SK-N-SH (cell line): ENCODE measurements around the gene CLEC4M. TPM values are rescaled to one million over a fixed set of nuclear protein-coding genes. Genes with fewer than 3 reads are reported as not detected.
A peak's percentile ranks its signal among the peaks of the same experiment; 100 is the strongest.

Experiments used
- CTCF ChIA-PET: fragments of 300-600, 350-600 bp; formaldehyde crosslinking; extraction: SDS; loops from one replicate; lab custom pipeline; 2021; lab: Yijun Ruan, JAX
- POLR2A ChIA-PET: fragments of 350-600 bp; sonication (Branson Sonifier 250); formaldehyde crosslinking; extraction: SDS; loops from one replicate; lab custom pipeline; 2020; ENCODE audit warnings: antibody characterized with exemption, inconsistent platforms; lab: Yijun Ruan, JAX
- DNase-seq: peaks from one replicate; pipeline ENCODE4 v3.0.0; 2012
- H2AFZ ChIP-seq: fragments of 200-600 bp; sonication (generic); 2 replicates; pipeline ENCODE4 v1.8.1; 2016; ENCODE audit warnings: antibody characterized with exemption, mild to moderate bottlenecking, low read depth
- H3F3A ChIP-seq: fragments of 200-600 bp; sonication (generic); replicated peaks from 2 replicates; pipeline ENCODE3; 2016; ENCODE audit warnings: antibody characterized with exemption, mild to moderate bottlenecking; ENCODE audit not compliant: insufficient read depth
- H3K27ac ChIP-seq, 2 experiments: fragments of 200-500 bp in 1 of 2; fragments of 200-600 bp in 1 of 2; sonication (Bioruptor generic) in 1 of 2; sonication (generic), shearing (Covaris generic) in 1 of 2; 2 replicates each; pipeline versions ENCODE4 v1.5.1 to v1.6.1; 2014 to 2016; ENCODE audit warnings: low read depth in 2 of 2, inconsistent platforms in 1 of 2, low read length in 1 of 2, mild to moderate bottlenecking in 1 of 2, mixed read lengths in 1 of 2
- H3K27me3 ChIP-seq: fragments of 200-600 bp; sonication (generic), shearing (Covaris generic); 2 replicates; pipeline ENCODE4 v1.6.1; 2016; ENCODE audit warnings: mixed run types; ENCODE audit not compliant: insufficient read depth
- H3K36me3 ChIP-seq, 2 experiments: fragments of 200-500 bp in 1 of 2; fragments of 200-600 bp in 1 of 2; sonication (Bioruptor generic) in 1 of 2; sonication (generic) in 1 of 2; replicated peaks in 1 of 2; 2 replicates each; pipeline versions ENCODE3 to v1.5.1; 2014 to 2016; ENCODE audit warnings: low read length in 1 of 2, mild to moderate bottlenecking in 1 of 2; ENCODE audit not compliant: insufficient read depth in 2 of 2, control insufficient read depth in 1 of 2
- H3K4me1 ChIP-seq, 2 experiments: fragments of 200-500 bp in 1 of 2; fragments of 200-600 bp in 1 of 2; sonication (Bioruptor generic) in 1 of 2; sonication (generic), shearing (Covaris generic) in 1 of 2; 2 replicates each; pipeline versions ENCODE4 v1.5.1 to v1.6.1; 2014 to 2016; ENCODE audit warnings: low read depth in 1 of 2, low read length in 1 of 2, mixed run types in 1 of 2; ENCODE audit not compliant: insufficient read depth in 2 of 2, control insufficient read depth in 1 of 2
- H3K4me2 ChIP-seq: fragments of 200-600 bp; sonication (generic), shearing (Covaris generic); 2 replicates; pipeline ENCODE4 v1.6.1; 2017; ENCODE audit warnings: mixed run types
- H3K4me3 ChIP-seq, 2 experiments: fragments of 200-500 bp in 1 of 2; fragments of 200-600 bp in 1 of 2; sonication (Bioruptor generic) in 1 of 2; sonication (generic), shearing (Covaris generic) in 1 of 2; 2 replicates each; pipeline versions ENCODE4 v1.5.1 to v1.8.1; 2014 to 2016; ENCODE audit warnings: low read depth in 2 of 2, inconsistent platforms in 1 of 2, low read length in 1 of 2, mild to moderate bottlenecking in 1 of 2, mixed read lengths in 1 of 2, moderate library complexity in 1 of 2
- H3K79me2 ChIP-seq: fragments of 200-600 bp; sonication (generic); 2 replicates; pipeline ENCODE4 v1.8.1; 2017; ENCODE audit warnings: mild to moderate bottlenecking; ENCODE audit not compliant: insufficient read depth
- H3K9ac ChIP-seq: fragments of 200-600 bp; sonication (generic); 2 replicates; pipeline ENCODE4 v1.6.1; 2017; ENCODE audit warnings: mixed run types
- H3K9me2 ChIP-seq: fragments of 200-600 bp; sonication (generic); 2 replicates; pipeline ENCODE4 v1.6.1; 2017; ENCODE audit warnings: mixed run types
- H3K9me3 ChIP-seq: fragments of 200-600 bp; sonication (generic); 2 replicates; pipeline ENCODE4 v1.6.1; 2017; ENCODE audit warnings: mixed run types, mild to moderate bottlenecking, moderate library complexity
- H4K20me1 ChIP-seq: fragments of 200-600 bp; sonication (generic); 2 replicates; pipeline ENCODE4 v1.6.1; 2017; ENCODE audit warnings: mild to moderate bottlenecking, mixed run types; ENCODE audit not compliant: insufficient read depth
- EP300 ChIP-seq, 2 experiments: IDR thresholded peaks; 2 replicates each; pipeline versions ENCODE4 v1.4.0 to v1.6.1; 2012; ENCODE audit warnings: borderline replicate concordance in 1 of 2, low read depth in 1 of 2, low read length in 1 of 2
- EZH2phosphoT487 ChIP-seq: fragments of 200-600 bp; sonication (generic); IDR thresholded peaks from 2 replicates; pipeline ENCODE4 v1.6.1; 2017; ENCODE audit warnings: low read depth, mixed run types, mild to moderate bottlenecking, antibody characterized with exemption, moderate library complexity, borderline replicate concordance
- FOXM1 ChIP-seq: IDR thresholded peaks from 2 replicates; pipeline ENCODE4 v1.4.0; 2012; ENCODE audit warnings: low read depth, mild to moderate bottlenecking
- NFIC ChIP-seq: IDR thresholded peaks from 2 replicates; pipeline ENCODE4 v1.4.0; 2012; ENCODE audit warnings: borderline replicate concordance
- RAD21 ChIP-seq: IDR thresholded peaks from 2 replicates; pipeline ENCODE4 v1.6.1; 2012; ENCODE audit warnings: mild to moderate bottlenecking, low read length
- RXRA ChIP-seq: IDR thresholded peaks from 2 replicates; pipeline ENCODE4 v1.4.0; 2012; ENCODE audit warnings: low read depth, mild to moderate bottlenecking, borderline replicate concordance
- TEAD4 ChIP-seq: IDR thresholded peaks from 2 replicates; pipeline ENCODE4 v1.4.0; 2012; ENCODE audit warnings: mild to moderate bottlenecking, borderline replicate concordance; ENCODE audit not compliant: insufficient read depth
- USF2 ChIP-seq: fragments of 150-350 bp; IDR thresholded peaks from 2 replicates; pipeline ENCODE4 v1.6.1; 2017; ENCODE audit warnings: antibody characterized with exemption, low read length, low read depth, borderline replicate concordance
- WGBS: methylation state at CpG from one replicate; pipeline ENCODE4 v1.1.6; 2017; ENCODE audit warnings: low lambda C conversion rate; 5-methylcytosine and 5-hydroxymethylcytosine counted together
- polyA plus RNA-seq, 3 experiments: library from polyadenylated mRNA; depleted of rRNA; stranded (reverse); fragments of >200 nt; gene quantifications; 2 replicates each; pipeline ENCODE4 v1.2.3, GENCODE V29; 2012
- TF ChIP-seq, protein P1 (sequence below): IDR thresholded peaks from 2 replicates; pipeline ENCODE4 v1.6.1; 2012; ENCODE audit warnings: mild to moderate bottlenecking, low read depth, low read length, moderate library complexity

Gene CLEC4M
- polyA plus RNA-seq, 1 of the 3 experiments (the other 2 are of a cell fraction), result not detected

- Histone ChIP-seq H4K20me1 (no peaks in the 10 kb centered on the region), H3F3A (no peaks in the 10 kb centered on the region), H3K4me3 (no peak overlapping the region), H3K9me3 (no peaks in the 10 kb centered on the region), H3K9me2 (no peaks in the 10 kb centered on the region), H3K4me2 (no peak overlapping the region), H3K36me3 (no peaks in the 10 kb centered on the region), H2AFZ (no peak overlapping the region), H3K4me1 (no peaks in the 10 kb centered on the region; a peak in 1 of 4 replicates), H3K9ac (no peak overlapping the region), H3K27me3 (peaks cover 95% of the 10 kb centered on the region), H3K27ac (no peak overlapping the region), H3K79me2 (no peaks in the 10 kb centered on the region)
- no peak for DNase-seq
- TF ChIP-seq FOXM1, result no peak
- TF ChIP-seq RAD21, result no peak
- TF ChIP-seq EP300 (IDR thresholded peaks at IDR 0.05; ENCODE audit: borderline replicate concordance in 1 of 2, low read depth in 1 of 2, low read length in 1 of 2), result no peak
- TF ChIP-seq, protein P1, sequence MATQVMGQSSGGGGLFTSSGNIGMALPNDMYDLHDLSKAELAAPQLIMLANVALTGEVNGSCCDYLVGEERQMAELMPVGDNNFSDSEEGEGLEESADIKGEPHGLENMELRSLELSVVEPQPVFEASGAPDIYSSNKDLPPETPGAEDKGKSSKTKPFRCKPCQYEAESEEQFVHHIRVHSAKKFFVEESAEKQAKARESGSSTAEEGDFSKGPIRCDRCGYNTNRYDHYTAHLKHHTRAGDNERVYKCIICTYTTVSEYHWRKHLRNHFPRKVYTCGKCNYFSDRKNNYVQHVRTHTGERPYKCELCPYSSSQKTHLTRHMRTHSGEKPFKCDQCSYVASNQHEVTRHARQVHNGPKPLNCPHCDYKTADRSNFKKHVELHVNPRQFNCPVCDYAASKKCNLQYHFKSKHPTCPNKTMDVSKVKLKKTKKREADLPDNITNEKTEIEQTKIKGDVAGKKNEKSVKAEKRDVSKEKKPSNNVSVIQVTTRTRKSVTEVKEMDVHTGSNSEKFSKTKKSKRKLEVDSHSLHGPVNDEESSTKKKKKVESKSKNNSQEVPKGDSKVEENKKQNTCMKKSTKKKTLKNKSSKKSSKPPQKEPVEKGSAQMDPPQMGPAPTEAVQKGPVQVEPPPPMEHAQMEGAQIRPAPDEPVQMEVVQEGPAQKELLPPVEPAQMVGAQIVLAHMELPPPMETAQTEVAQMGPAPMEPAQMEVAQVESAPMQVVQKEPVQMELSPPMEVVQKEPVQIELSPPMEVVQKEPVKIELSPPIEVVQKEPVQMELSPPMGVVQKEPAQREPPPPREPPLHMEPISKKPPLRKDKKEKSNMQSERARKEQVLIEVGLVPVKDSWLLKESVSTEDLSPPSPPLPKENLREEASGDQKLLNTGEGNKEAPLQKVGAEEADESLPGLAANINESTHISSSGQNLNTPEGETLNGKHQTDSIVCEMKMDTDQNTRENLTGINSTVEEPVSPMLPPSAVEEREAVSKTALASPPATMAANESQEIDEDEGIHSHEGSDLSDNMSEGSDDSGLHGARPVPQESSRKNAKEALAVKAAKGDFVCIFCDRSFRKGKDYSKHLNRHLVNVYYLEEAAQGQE, result peak; percentile 81
- no peak for TF ChIP-seq EZH2phosphoT487
- ChIA-PET CTCF (interaction anchor here (0.7 to 4.2 kb wide), 4 partner anchors 15 to 682 kb away, joined by 5 to 28 read pairs (median 5); partner anchors contain the start of gene TRAPPC5), POLR2A (no interaction called here)
- WGBS, result under 1% methylated on average over 8 of the region's 8 CpGs
These were observed 21.0 kb downstream of the CLEC4M start for GRCh38 chr19:7783991-7784423.

- Histone ChIP-seq H4K20me1 (no peaks in the 10 kb centered on the region), H3K4me3 (no peak overlapping the region), H3K9me3 (no peaks in the 10 kb centered on the region), H3K9me2 (no peaks in the 10 kb centered on the region), H3K27ac (no peak overlapping the region), H3F3A (no peaks in the 10 kb centered on the region), H3K79me2 (no peaks in the 10 kb centered on the region), H3K4me1 (no peaks in the 10 kb centered on the region), H3K9ac (no peak overlapping the region), H3K36me3 (no peaks in the 10 kb centered on the region), H2AFZ (no peak overlapping the region), H3K27me3 (peaks cover 95% of the 10 kb centered on the region), H3K4me2 (no peak overlapping the region)
- POLR2A ChIA-PET, result no interaction called here
- TF ChIP-seq, protein P1, result no peak
- TF ChIP-seq USF2 (no peak), TEAD4 (no peak), NFIC (no peak), RXRA (no peak)
- CTCF ChIA-PET, result interaction anchor here (1.0 to 4.2 kb wide), 2 partner anchors 14 to 683 kb away, joined by 5 to 28 read pairs; no protein-coding TSS in a partner anchor
- DNase-seq, result no peak
These were observed 21.8 kb downstream of the CLEC4M start for GRCh38 chr19:7784856-7785255.
